Left renal cortex interstitium (tissue), 4 donors: ENCODE data around the gene EEFSEC. TPM values are rescaled to one million over a fixed set of nuclear protein-coding genes. Genes with fewer than 3 reads are reported as not detected.
A peak's percentile ranks its signal among the peaks of the same experiment; 100 is the strongest.

Source experiments
- DNase-seq, 4 donors: peaks; one replicate each; pipeline ENCODE4 v3.0.0-alpha.2; 2013; ENCODE audit warnings: low read depth in 4 of 4, low spot score in 2 of 4, missing footprints in 1 of 4
- polyA plus RNA-seq, 4 donors: library from polyadenylated mRNA; unstranded; fragments of 120-200 nt; gene quantifications; one replicate each; pipeline ENCODE4 v1.2.1, GENCODE V29; 2013; ENCODE audit not compliant: insufficient read length in 4 of 4

Gene EEFSEC
- polyA plus RNA-seq, 4 donors, result 21.7 to 29.8 (median 25.5) TPM

DNA sequence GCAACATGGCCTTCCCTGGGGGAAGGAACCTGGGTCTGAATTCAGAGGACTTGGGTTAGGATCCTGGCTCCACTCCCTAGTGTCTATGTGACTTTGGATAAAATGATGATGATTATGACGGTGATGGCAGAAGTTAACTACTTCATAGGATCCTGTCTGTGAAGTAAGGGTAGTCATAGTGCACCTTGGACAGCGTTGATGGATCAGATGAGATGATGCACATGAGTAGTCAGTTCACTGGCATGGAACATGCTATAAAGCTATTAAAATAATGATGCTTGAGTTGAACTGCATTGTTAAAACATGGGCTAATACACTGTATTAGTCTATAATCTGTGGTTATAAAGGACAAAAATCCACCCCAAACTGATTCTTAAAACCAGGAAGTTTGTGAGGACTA lies 62.0 kb downstream of the EEFSEC start:
- no peak for DNase-seq

- DNase-seq, result no peak
Observed at GRCh38 chr3:128215800-128216495, 62.7 kb downstream of the EEFSEC start.

- peak in 2 of 4 donors; percentile 42 to 56 for DNase-seq
Observed at GRCh38 chr3:128217702-128218547, 64.6 kb downstream of the EEFSEC start.

DNA sequence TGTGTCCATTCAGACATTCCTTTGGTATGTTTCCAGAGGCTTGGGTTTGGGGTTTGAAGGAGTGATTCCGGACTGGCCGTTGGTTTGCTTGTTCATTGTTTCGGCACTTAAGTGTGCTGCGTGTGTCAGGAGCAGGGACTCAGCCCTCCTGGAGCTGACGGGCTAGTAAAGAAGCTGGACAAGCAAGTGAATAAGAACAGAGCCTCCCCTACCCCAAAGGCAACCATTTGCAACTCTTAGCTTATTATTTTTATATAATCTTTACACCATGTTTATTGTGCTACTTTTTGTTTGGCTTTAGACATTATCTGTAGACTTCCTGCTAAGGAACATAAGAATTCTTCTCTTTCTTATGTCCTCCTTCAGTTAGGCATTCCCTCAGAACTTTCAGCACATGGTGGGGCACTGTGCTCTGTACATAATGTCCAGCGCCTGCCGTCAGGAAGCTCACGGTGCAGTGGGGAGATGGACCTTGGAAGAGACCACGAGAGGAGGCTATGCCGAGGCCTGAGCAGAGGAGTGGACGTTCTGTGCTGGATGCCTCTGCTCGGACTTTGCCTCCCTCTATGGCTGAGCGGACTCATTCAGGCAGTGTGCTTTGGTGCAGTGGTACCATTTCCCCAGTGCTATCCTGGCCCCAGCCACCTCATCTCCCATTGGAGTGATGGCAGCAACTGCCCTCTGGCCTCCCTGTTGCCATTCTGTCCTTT lies 65.4 kb downstream of the EEFSEC start:
- peak in 1 of 4 donors; percentile 39 for DNase-seq

DNA sequence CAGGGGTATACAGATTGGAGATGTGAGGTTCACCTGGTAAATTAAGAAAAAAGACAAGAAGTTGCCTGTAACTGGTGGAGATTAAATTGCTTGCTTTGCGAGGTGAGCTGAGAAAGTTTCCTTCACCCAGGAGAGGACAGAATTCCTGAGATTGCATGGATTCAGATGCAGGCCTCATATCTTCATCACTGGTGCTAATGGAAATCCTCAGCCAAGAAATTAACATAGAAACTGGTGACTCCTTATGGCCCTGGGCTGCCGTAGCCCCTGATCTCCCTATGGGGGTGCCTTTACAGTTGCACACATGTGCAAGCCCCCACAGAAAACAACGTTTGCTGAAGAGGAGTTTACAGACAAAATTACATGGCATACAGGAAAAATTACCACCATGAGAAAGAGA lies 68.0 kb downstream of the EEFSEC start:
- DNase-seq, result no peak

GRCh38 chr3:128222796-128223385 lies 69.6 kb downstream of the EEFSEC start:
- no peak for DNase-seq

GRCh38 chr3:128226186-128226725 lies 73.0 kb downstream of the EEFSEC start:
- no peak for DNase-seq

- DNase-seq, result no peak
Observed at GRCh38 chr3:128226795-128227395, 73.6 kb downstream of the EEFSEC start.

GRCh38 chr3:128227507-128227906 lies 74.2 kb downstream of the EEFSEC start:
- DNase-seq, result no peak

- DNase-seq, result no peak
Observed at GRCh38 chr3:128228366-128228910, 75.2 kb downstream of the EEFSEC start.

- DNase-seq, result no peak
Observed at GRCh38 chr3:128229106-128229857, 76.0 kb downstream of the EEFSEC start.

GRCh38 chr3:128231606-128232005 lies 78.3 kb downstream of the EEFSEC start:
- DNase-seq, result no peak

- DNase-seq, result no peak
Observed at GRCh38 chr3:128232376-128233178, 79.3 kb downstream of the EEFSEC start.

- no peak for DNase-seq
Observed at GRCh38 chr3:128235207-128235926, 82.1 kb downstream of the EEFSEC start.

- DNase-seq, result no peak
Observed at GRCh38 chr3:128236657-128237056, 83.4 kb downstream of the EEFSEC start.

DNA sequence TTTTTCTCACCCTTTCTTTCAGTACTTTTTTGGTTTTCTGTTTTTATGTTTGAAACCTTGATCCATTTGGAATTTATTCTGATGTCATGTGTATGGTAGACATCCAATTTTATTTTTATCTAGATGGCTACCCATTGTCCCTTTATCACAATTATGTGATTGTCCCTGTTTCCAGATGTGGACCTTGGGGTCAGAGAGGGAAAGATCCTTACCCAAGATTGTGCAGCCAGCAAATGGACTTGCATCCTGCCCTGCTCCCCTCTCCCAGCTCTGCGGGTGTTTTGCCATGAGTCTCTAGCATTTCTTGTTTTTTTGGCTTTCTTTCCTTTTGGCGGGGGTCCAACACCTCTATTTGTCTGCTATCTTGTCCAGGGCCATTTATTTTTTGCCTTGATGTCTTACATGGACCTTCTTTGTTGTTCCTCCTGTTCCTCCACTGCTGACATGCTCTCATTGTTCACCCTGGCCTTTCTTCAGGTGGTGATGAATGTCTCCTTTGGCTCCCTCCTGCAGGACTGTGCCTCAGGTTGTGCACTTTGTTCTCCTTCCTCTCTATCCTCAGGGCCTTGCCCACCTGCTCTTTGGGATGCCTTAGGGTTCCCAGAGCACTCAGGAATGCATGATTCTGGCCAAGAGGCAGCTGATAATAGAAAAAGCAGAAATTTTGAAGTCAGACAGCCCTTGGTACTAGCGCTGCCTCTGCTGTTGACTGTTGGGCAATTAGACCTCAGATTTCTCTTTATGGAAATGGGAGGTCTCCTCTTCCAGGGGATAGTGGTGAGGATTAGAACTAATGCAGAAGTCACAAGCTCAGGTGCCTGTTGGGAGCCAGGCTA lies 84.3 kb downstream of the EEFSEC start:
- no peak for DNase-seq

DNA sequence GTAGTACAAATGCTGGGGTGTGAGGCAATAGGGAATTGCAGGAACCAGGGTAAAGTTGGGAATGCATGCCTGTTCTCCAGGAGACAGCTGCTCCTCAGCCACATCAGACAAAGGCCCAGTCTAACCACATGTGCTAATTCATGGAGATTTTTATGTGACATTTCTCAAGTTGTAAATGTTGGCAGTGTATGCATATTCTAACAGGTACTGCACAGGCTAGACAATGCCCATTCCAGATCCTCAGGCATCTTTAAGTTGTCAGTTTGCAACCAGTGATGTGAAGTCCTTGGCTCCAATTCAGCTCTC lies 84.9 kb downstream of the EEFSEC start:
- DNase-seq, result no peak
